Left lung (tissue), 10 donors: Measurements from ENCODE around the gene DHFR2. TPM values are rescaled to one million over a fixed set of nuclear protein-coding genes. Genes with fewer than 3 reads are reported as not detected.
A peak's percentile ranks its signal among the peaks of the same experiment; 100 is the strongest.

Source experiments
- ATAC-seq: fragments of 200-7000 bp; cut with Tn5 transposase; one replicate; pipeline ENCODE4 v1.9.1; 2020; ENCODE audit warnings: moderate library complexity
- DNase-seq, 4 donors: peaks; one replicate each; pipeline ENCODE4 v3.0.0-alpha.2; 2013 to 2020
- H3K27ac ChIP-seq, 2 donors: fragments of 200-600 bp; sonication (generic) in 1 of 2; one replicate each; pipeline versions ENCODE4 v1.5.0 to v1.8.0; 2020 to 2021
- H3K27me3 ChIP-seq, 2 donors: fragments of 200-600 bp; sonication (generic) in 1 of 2; one replicate each; pipeline versions ENCODE4 v1.5.0 to v1.8.0; 2020 to 2021
- H3K36me3 ChIP-seq, 2 donors: fragments of 200-600 bp; sonication (generic) in 1 of 2; one replicate each; pipeline versions ENCODE4 v1.5.0 to v1.8.0; 2020 to 2021
- H3K4me1 ChIP-seq, 2 donors: fragments of 200-600 bp; one replicate each; pipeline ENCODE4 v1.8.0; 2021
- H3K4me3 ChIP-seq, 2 donors: fragments of 200-600 bp; sonication (generic) in 1 of 2; one replicate each; pipeline versions ENCODE4 v1.5.0 to v1.8.0; 2020 to 2021; ENCODE audit warnings: mild to moderate bottlenecking in 1 of 2
- H3K9me3 ChIP-seq, 2 donors: fragments of 200-600 bp; sonication (generic) in 1 of 2; one replicate each; pipeline versions ENCODE4 v1.5.0 to v1.8.0; 2020 to 2021
- CTCF ChIP-seq, 2 donors: fragments of 200-600 bp; sonication (generic) in 1 of 2; IDR thresholded peaks; one replicate each; pipeline versions ENCODE4 v1.5.0 to v1.8.0; 2021; ENCODE audit warnings: antibody characterized with exemption in 2 of 2
- intact Hi-C, 2 donors: fragments of 100-400 bp; cut with DNase I; formaldehyde crosslinking; loops; one replicate each; pipeline versions ENCODE4 v1.11.2 to v1.14.2; 2022
- polyA plus RNA-seq, 6 donors: library from polyadenylated mRNA; unstranded; fragments of 120-200 nt; gene quantifications; one replicate each; pipeline ENCODE4 v1.2.1, GENCODE V29; 2013; ENCODE audit not compliant: insufficient read length in 6 of 6
- total RNA-seq, 2 donors: library from RNA; stranded (reverse); fragmentation: NEBNext Ultra II Directional; extraction: Animal tissue kit (Norgen Biotek cat#: 25700); gene quantifications; one replicate each; pipeline ENCODE4 v1.2.1, GENCODE V29; 2021
- donor health status: DM: no; HTN: yes; CAD: no.
- donor health status: DM: no; HTN: no; CAD: no.

Gene DHFR2
- total and polyA plus RNA-seq, 8 donors, result 6.6 to 11.5 (median 10.5) TPM

GRCh38 chr3:94020293-94020692 lies 42.4 kb downstream of the DHFR2 start:
- Histone ChIP-seq H3K9me3 (no peaks in the 10 kb centered on the region), H3K36me3 (no peaks in the 10 kb centered on the region), H3K4me1 (no peaks in the 10 kb centered on the region), H3K27me3 (no peaks in the 10 kb centered on the region), H3K27ac (no peak overlapping the region), H3K4me3 (no peak overlapping the region)
- ATAC-seq (peak; percentile 67), DNase-seq (no peak)
- TF ChIP-seq CTCF (IDR thresholded peaks at IDR 0.05), result no peak
- intact Hi-C loops, result no loop called here

DNA sequence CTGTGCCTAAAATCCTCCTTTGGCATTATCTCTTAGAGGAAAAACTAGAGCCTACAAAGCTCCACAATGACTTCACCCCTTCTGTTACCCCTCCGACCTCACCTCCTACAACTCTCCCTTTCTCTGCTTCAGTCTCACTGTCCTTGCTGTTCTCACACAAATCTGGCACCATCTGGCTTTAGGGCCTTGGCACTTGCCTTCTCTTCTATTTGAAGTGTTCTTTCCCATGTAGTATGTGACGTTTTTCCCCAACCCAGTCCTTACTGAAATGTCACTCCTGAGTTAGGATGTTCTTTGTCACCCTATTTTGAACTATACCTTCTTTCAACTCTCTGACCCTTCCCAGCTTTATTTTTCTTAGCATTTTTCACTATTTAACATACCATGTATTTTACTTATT lies 43.1 kb downstream of the DHFR2 start:
- H3K36me3 ChIP-seq, result no peaks in the 10 kb centered on the region
- peak; percentile 63 for ATAC-seq

GRCh38 chr3:94015025-94015424 lies 47.7 kb downstream of the DHFR2 start:
- DNase-seq (no peak), ATAC-seq (no peak)
- H3K27ac ChIP-seq, result no peak overlapping the region
- no peaks in the 10 kb centered on the region for H3K36me3 ChIP-seq
- intact Hi-C loops, result no loop called here
- H3K27me3 ChIP-seq, result no peaks in the 10 kb centered on the region
- no peak for TF ChIP-seq CTCF (IDR thresholded peaks at IDR 0.05)
- peaks cover 0 to 8% of the 10 kb centered on the region in 2 donors for H3K4me1 ChIP-seq
- H3K4me3 ChIP-seq, result no peak overlapping the region
- no peaks in the 10 kb centered on the region for H3K9me3 ChIP-seq

More for the DNA sequence above, 43.1 kb downstream of the DHFR2 start:
- TF ChIP-seq CTCF (IDR thresholded peaks at IDR 0.05), result no peak
- Histone ChIP-seq H3K4me3 (no peak overlapping the region), H3K9me3 (no peaks in the 10 kb centered on the region), H3K27me3 (no peaks in the 10 kb centered on the region), H3K4me1 (no peaks in the 10 kb centered on the region), H3K27ac (no peak overlapping the region)
- intact Hi-C loops, result no loop called here
- no peak for DNase-seq

- Histone ChIP-seq H3K27me3 (no peaks in the 10 kb centered on the region), H3K9me3 (no peaks in the 10 kb centered on the region), H3K27ac (no peak overlapping the region), H3K36me3 (no peaks in the 10 kb centered on the region), H3K4me3 (no peak overlapping the region), H3K4me1 (peaks cover 0 to 8% of the 10 kb centered on the region in 2 donors)
- intact Hi-C loops, result no loop called here
- no peak for DNase-seq
- TF ChIP-seq CTCF (IDR thresholded peaks at IDR 0.05), result no peak
- no peak for ATAC-seq
Observed at GRCh38 chr3:94012185-94012584, 50.5 kb downstream of the DHFR2 start.

- peaks cover 0 to 8% of the 10 kb centered on the region in 2 donors for H3K4me1 ChIP-seq
- no peak overlapping the region for H3K4me3 ChIP-seq
- H3K27ac ChIP-seq, result no peak overlapping the region
- H3K9me3 ChIP-seq, result no peaks in the 10 kb centered on the region
- ATAC-seq (peak; percentile 41), DNase-seq (no peak)
- intact Hi-C loops, result no loop called here
- TF ChIP-seq CTCF (IDR thresholded peaks at IDR 0.05), result no peak
- no peaks in the 10 kb centered on the region for H3K36me3 ChIP-seq
- H3K27me3 ChIP-seq, result no peaks in the 10 kb centered on the region
Observed at GRCh38 chr3:94011233-94011711, 51.4 kb downstream of the DHFR2 start.
